Psoas muscle (tissue), 8 donors: ENCODE results near the gene GSC2. TPM values are rescaled to one million over a fixed set of nuclear protein-coding genes. Genes with fewer than 3 reads are reported as not detected.
A peak's percentile ranks its signal among the peaks of the same experiment; 100 is the strongest.

Source experiments
- ATAC-seq, 4 donors: fragments of 200-7000 bp; cut with Tn5 transposase; one replicate each; pipeline ENCODE4 v1.9.1; 2020; ENCODE audit warnings: moderate library complexity in 3 of 4, mild to moderate bottlenecking in 2 of 4
- DNase-seq, 2 donors: peaks; one replicate each; pipeline ENCODE4 v3.0.0-alpha.2; 2020
- H3K27ac ChIP-seq: fragments of 200-600 bp; one replicate; pipeline ENCODE4 v1.8.0; 2022
- H3K27me3 ChIP-seq, 3 donors: fragments of 200-600 bp in 1 of 3; one replicate each; pipeline versions ENCODE4 v1.6.1 to v1.8.0; 2013 to 2022; ENCODE audit warnings: low read length in 2 of 3, mild to moderate bottlenecking in 2 of 3, moderate library complexity in 1 of 3; ENCODE audit not compliant: insufficient read depth in 3 of 3
- H3K36me3 ChIP-seq, 2 donors: fragments of 200-600 bp in 1 of 2; one replicate each; pipeline versions ENCODE4 v1.6.1 to v1.8.0; 2013 to 2022; ENCODE audit warnings: low read depth in 1 of 2, mild to moderate bottlenecking in 1 of 2, moderate library complexity in 1 of 2; ENCODE audit not compliant: insufficient read depth in 1 of 2
- H3K4me1 ChIP-seq: fragments of 200-600 bp; one replicate; pipeline ENCODE4 v1.8.0; 2022
- H3K4me3 ChIP-seq: fragments of 200-600 bp; one replicate; pipeline ENCODE4 v1.8.0; 2022; ENCODE audit warnings: mild to moderate bottlenecking
- H3K9me3 ChIP-seq: fragments of 200-600 bp; one replicate; pipeline ENCODE4 v1.8.0; 2022
- WGBS, 3 donors: extraction: QIAGEN DNeasy Blood & Tissue Kit; methylation state at CpG; one replicate each; pipeline versions ENCODE4 v1.1.6 to v1.1.7; 2013; 5-methylcytosine and 5-hydroxymethylcytosine counted together
- intact Hi-C, 2 donors: fragments of 100-400 bp; cut with DNase I; formaldehyde crosslinking; loops; one replicate each; pipeline versions ENCODE4 v1.11.0 to v1.14.2; 2022
- polyA plus RNA-seq, 3 donors: library from polyadenylated mRNA; stranded (reverse); fragments of 200-250 nt; gene quantifications; one replicate each; pipeline ENCODE4 v1.2.3, GENCODE V29; 2013
- total RNA-seq, 4 donors: library from RNA; stranded (reverse); fragmentation: NEBNext Ultra II Directional in 2 of 4; extraction: Animal tissue kit (Norgen Biotek cat#: 25700) in 2 of 4; gene quantifications; one replicate each; pipeline versions ENCODE4 v1.2.1 to v1.2.4, GENCODE V29; 2021 to 2023
- TF ChIP-seq, protein P1 (sequence below): fragments of 200-600 bp; IDR thresholded peaks from one replicate; pipeline ENCODE4 v1.8.0; 2022; ENCODE audit warnings: antibody characterized with exemption
- donor health status: healthy with polysubstance abuse.
- donor health status: DM: no; HTN: no; CAD: no; lungs with moderate emphysema.
- donor health status: Bipolar disorder and iron deficiency.
- donor health status: healthy.
- donor health status: DM: yes; HTN: yes; CAD: no.
- donor health status: DM: no; HTN: no; CAD: no.
- donor health status: DM: no; HTN: no; CAD: no.
- donor health status: DM: yes; HTN: yes; CAD: no.

The GSC2 gene
- total and polyA plus RNA-seq, 7 donors: not detected

DNA sequence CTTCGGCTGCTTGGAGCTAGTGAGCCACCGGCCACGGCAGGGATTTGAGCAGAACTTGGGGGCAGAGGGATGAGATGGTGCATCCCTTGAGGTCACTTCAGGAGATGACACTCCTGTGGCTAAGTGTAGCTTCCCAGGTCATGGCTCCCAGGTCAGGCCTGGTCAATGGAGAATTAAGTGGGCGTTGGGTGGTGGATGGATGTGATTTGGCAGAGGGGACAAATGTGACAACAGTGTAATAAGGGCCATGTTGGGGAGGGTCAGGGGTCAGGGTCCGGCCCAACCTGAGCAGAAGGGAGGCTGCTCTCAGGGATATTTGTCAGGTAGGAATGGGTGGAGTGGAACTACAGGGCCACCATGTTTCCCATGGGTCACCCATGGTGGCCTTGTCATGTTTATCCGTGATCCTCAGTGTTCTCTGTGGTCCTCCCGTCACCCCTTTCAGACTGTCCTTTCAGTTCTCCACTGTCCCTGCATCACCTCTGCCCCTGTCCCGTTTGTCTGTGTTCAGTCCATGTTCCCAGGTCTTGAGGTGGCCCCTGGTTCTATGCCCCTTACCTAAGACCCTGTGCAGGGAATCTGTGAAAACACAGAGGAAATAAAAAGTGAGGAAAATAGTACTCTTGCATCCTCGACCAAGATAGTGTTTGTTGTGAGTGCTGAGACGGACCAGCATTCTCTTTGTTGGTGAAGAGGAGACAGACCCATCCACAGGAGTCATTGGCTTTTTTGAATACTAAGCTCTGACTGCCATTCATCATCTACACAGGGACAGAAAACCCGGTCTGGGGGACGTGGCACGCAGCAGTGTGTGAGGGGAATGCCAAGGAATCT, 22.3 kb upstream of the GSC2 start:
- Histone ChIP-seq H3K27me3 (peaks cover 0 to 15% (median 12%) of the 10 kb centered on the region in 3 donors), H3K27ac (peak overlapping the region; percentile 93), H3K4me1 (peaks cover 21% of the 10 kb centered on the region), H3K36me3 (peaks cover 0 to 15% of the 10 kb centered on the region in 2 donors), H3K4me3 (peak overlapping the region; percentile 81), H3K9me3 (no peaks in the 10 kb centered on the region)
- TF ChIP-seq, protein P1, sequence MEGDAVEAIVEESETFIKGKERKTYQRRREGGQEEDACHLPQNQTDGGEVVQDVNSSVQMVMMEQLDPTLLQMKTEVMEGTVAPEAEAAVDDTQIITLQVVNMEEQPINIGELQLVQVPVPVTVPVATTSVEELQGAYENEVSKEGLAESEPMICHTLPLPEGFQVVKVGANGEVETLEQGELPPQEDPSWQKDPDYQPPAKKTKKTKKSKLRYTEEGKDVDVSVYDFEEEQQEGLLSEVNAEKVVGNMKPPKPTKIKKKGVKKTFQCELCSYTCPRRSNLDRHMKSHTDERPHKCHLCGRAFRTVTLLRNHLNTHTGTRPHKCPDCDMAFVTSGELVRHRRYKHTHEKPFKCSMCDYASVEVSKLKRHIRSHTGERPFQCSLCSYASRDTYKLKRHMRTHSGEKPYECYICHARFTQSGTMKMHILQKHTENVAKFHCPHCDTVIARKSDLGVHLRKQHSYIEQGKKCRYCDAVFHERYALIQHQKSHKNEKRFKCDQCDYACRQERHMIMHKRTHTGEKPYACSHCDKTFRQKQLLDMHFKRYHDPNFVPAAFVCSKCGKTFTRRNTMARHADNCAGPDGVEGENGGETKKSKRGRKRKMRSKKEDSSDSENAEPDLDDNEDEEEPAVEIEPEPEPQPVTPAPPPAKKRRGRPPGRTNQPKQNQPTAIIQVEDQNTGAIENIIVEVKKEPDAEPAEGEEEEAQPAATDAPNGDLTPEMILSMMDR: no peak
- no peak for ATAC-seq
- WGBS, 3 donors: 33 to 37% (median 34%) methylated on average over 13 of the region's 13 CpGs
- DNase-seq: no peak
- intact Hi-C loops: no loop called here

DNA sequence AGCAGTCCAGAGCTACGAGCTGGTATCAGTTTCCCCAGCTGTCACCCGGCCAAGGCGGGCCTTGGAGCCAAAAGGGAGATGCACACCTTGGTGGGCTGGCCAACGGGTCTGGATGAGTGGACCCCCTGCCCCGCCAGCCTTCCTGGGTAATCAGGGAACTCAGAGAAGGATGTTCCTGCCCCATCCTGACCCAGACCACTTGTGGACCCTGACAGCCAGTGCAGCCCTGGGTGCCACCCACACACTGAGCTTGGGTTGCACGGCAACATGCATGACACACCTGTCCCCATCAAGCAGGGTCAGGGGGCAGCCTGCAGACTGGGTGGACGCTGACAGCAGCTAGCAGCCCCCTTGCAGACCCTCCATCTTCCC, 19.8 kb upstream of the GSC2 start:
- no peaks in the 10 kb centered on the region for H3K36me3 ChIP-seq
- H3K27me3 ChIP-seq: peaks cover 0 to 34% (median 13%) of the 10 kb centered on the region in 3 donors
- WGBS, 3 donors: 37 to 38% (median 37%) methylated on average over 7 of the region's 7 CpGs
- H3K4me3 ChIP-seq: peak overlapping the region; percentile 81
- no peaks in the 10 kb centered on the region for H3K9me3 ChIP-seq
- TF ChIP-seq, protein P1: no peak
- ATAC-seq: no peak
- peaks cover 17% of the 10 kb centered on the region for H3K4me1 ChIP-seq
- no peak overlapping the region for H3K27ac ChIP-seq
- no peak for DNase-seq
- intact Hi-C loops: no loop called here

DNA sequence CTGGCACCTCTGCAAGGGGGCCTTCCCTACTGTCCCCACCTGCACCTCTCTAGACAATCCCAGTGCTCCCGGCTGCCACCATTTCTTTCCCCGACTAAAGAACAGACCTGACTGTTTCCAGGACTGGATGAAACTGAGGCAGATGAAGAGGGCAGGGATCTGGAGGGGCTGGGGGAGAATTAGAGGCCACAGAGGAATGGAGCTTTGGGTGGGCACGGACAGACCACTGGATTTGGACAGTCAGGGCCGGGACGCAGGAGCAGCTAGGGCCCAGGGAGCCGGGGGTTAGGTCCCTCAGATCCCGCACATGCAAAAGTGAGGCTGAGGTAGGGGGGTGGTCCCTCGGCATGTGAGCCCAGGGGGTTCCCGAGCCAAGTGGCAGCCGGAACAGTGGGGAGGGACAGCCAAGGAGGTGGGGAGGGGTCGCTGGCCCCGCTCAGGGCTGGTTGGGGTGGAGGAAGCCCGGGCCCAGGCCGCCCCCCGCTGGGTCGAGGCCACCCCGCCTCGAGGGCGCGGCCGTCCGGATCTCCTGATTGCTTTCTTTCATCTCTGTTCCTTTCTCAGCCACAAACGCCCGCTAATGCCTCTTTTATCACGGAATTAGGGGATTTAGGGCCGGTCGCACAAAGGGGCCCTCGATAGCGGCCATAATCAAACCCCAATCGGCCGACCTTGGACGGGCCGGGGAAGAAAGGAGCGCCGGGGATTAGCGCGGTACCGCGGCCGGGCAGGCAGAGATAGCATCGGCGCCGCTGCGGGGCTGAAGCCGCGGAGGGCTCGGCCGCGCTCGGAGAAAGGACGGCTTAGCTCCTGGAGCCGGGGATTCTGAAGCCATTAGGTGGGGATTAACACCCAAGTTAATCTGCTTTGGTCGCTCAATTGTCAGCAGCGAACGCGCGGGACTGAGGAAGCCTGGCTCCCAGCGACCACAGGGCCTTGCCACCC, 19.2 kb upstream of the GSC2 start:
- 4 to 8% (median 5%) methylated on average over 46 to 58 of the region's 58 CpGs for WGBS, 3 donors
- no peak for DNase-seq
- Histone ChIP-seq H3K4me3 (peak overlapping the region; percentile 81), H3K4me1 (peaks cover 12% of the 10 kb centered on the region), H3K9me3 (no peaks in the 10 kb centered on the region), H3K27me3 (peaks cover 0 to 41% (median 13%) of the 10 kb centered on the region in 3 donors), H3K27ac (no peak overlapping the region), H3K36me3 (no peaks in the 10 kb centered on the region)
- TF ChIP-seq, protein P1: no peak
- intact Hi-C loops: no loop called here
- no peak for ATAC-seq

DNA sequence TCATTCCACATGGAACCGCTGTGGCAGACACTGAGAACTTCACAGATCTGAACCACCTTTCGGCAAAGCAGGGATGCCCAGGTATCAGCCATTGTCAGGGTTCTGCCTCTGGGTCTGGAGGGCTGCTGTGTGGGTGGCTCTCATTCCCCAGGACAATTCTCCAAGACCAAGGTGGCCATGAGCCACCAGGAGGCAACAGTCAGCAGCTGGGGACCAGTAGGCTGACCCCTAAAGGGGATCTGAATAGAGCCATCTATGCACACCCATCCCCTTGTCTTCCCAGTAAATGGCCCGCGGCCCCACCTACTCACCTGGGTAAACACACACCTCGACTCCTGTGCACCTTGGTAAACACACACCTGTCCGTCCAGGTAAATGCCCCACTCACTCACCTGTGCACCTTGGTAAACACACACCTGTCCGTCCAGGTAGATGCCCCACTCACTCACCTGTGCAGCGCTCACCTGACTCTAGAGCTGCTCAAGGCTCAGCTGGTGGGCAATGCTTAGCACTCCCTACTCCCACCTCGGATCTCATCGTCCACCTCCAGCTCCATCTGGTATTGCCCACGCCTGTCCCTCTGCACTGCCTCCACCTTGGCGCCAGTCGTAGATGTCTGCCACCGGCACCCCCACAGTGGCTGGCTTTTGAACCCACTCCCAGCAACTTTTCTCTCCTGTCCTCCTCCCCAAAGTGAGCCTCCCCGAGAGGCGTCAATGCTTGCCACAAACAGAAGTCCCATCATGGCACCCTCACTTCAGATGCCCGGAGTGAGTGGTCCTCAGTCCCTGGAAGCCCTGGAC, 18.2 kb upstream of the GSC2 start:
- no peak for ATAC-seq
- WGBS, 3 donors: 60 to 68% (median 67%) methylated on average over 17 of the region's 17 CpGs

More for the DNA sequence above, 18.2 kb upstream of the GSC2 start:
- Histone ChIP-seq H3K4me3 (no peak overlapping the region), H3K27ac (no peak overlapping the region), H3K4me1 (peaks cover 12% of the 10 kb centered on the region), H3K9me3 (no peaks in the 10 kb centered on the region), H3K27me3 (peaks cover 0 to 49% (median 13%) of the 10 kb centered on the region in 3 donors), H3K36me3 (no peaks in the 10 kb centered on the region)
- DNase-seq: no peak
- intact Hi-C loops: no loop called here
- TF ChIP-seq, protein P1: no peak
